Upper lobe of left lung (tissue), 4 donors: ENCODE data around the gene MRPS24.

Experiments used
- CTCF ChIP-seq, 6 experiments: fragments of 450-650 bp in 4 of 6; fragments of 200-600 bp in 2 of 6; sonication (generic) in 2 of 6; IDR thresholded peaks; one replicate each; pipeline ENCODE4 v1.5.1; 2016 to 2019; ENCODE audit warnings: antibody characterized with exemption in 6 of 6
- EP300 ChIP-seq, 4 donors: sonication (generic); formaldehyde crosslinking; IDR thresholded peaks; one replicate each; pipeline ENCODE4 v1.5.1; 2017; ENCODE audit warnings: antibody characterized with exemption in 4 of 4, control low read depth in 2 of 4
- POLR2A ChIP-seq, 4 donors: fragments of 450-650 bp; IDR thresholded peaks; one replicate each; pipeline ENCODE4 v1.5.1; 2016 to 2017; ENCODE audit warnings: antibody characterized with exemption in 4 of 4, mild to moderate bottlenecking in 2 of 4
- POLR2AphosphoS5 ChIP-seq, 2 donors: sonication (generic); formaldehyde crosslinking; IDR thresholded peaks; one replicate each; pipeline ENCODE4 v1.5.1; 2017; ENCODE audit warnings: antibody characterized with exemption in 2 of 2

DNA sequence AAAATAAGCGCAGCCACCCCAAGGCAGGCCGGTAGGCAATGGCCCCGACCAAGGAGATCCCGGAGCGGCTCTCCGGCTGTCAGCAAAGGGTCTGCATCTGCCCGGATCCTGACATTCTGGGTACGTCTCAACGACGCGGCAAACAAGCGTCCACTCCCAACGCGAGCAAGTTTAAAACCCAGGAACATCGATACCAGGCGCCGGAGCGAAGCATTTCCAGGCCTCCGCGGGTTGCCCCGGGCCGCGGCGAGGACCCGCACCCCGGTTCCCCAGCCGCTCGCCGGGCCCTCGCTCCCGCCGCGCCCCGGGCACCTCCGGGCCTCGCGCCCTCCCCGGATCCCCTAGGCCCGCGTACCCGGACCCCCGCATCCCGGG lies 36.6 kb upstream of the MRPS24 start:
- no peak for TF ChIP-seq CTCF (IDR thresholded peaks at IDR 0.05)
- TF ChIP-seq POLR2AphosphoS5 (IDR thresholded peaks at IDR 0.05) = peak in 1 of 2 donors; percentile 5
- TF ChIP-seq POLR2A (IDR thresholded peaks at IDR 0.05) = no peak
- TF ChIP-seq EP300 (IDR thresholded peaks at IDR 0.05) = no peak
